Memory B cell (primary cell): ENCODE data around the gene RASA2.
"Not testable (repeated sequence)": the region's sequence is repeated elsewhere in the genome, so short reads cannot be mapped to it uniquely, and the experiment has no call there.

Experiments used
- ATAC-seq: fragments of 150-1000 bp; cut with Tn5 transposase; 2 replicates; pipeline ENCODE4 v1.10.0; 2021; ENCODE audit warnings: low read depth, mild to moderate bottlenecking, moderate library complexity
- DNase-seq, 2 donors: peaks; one replicate each; pipeline ENCODE4 v3.0.0; 2022; ENCODE audit warnings: low spot score in 2 of 2
- H3K27ac Mint-ChIP-seq: one replicate; pipeline ENCODE4 v1.8.0; 2022; ENCODE audit warnings: mild to moderate bottlenecking, moderate library complexity, mixed read lengths
- H3K27me3 Mint-ChIP-seq: one replicate; pipeline ENCODE4 v1.8.0; 2022; ENCODE audit warnings: mixed read lengths
- H3K36me3 Mint-ChIP-seq: one replicate; pipeline ENCODE4 v1.8.0; 2022; ENCODE audit warnings: mild to moderate bottlenecking, mixed read lengths
- H3K4me1 Mint-ChIP-seq: one replicate; pipeline ENCODE4 v1.8.0; 2022; ENCODE audit warnings: mixed read lengths
- H3K4me3 Mint-ChIP-seq: one replicate; pipeline ENCODE4 v1.8.0; 2022; ENCODE audit warnings: mild to moderate bottlenecking, moderate library complexity, mixed read lengths
- H3K9me3 Mint-ChIP-seq: one replicate; pipeline ENCODE4 v1.8.0; 2022; ENCODE audit warnings: mixed read lengths

RASA2 gene

GRCh38 chr3:141476033-141476432 lies 10.8 kb upstream of the RASA2 start:
- ATAC-seq (no peak), DNase-seq (no peak)
- H3K4me3 Mint-ChIP-seq = no peak overlapping the region
- no peaks in the 10 kb centered on the region for H3K27me3 Mint-ChIP-seq
- peaks cover 5% of the 10 kb centered on the region for H3K9me3 Mint-ChIP-seq
- H3K36me3 Mint-ChIP-seq = no peaks in the 10 kb centered on the region
- H3K27ac Mint-ChIP-seq = no peak overlapping the region
- peaks cover 16% of the 10 kb centered on the region for H3K4me1 Mint-ChIP-seq

DNA sequence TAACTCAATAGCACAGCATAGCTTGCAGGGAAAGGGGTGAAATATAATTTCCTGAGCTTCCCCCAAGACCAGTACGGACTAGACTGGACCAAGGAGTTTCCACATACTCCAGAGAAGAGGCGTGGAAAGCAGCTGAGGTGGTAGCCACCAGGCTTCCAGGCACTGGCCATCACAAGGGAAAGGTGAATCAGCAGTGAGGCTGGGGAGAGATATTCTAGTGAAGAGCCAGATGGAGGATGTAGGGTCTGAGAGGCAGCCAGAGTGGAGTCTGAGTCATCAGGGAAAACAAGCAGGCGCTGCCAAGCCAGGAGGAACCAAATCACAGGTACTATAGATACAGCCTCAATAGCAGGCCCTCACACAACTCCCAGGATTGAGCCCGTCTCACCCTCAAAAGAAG lies 9.6 kb upstream of the RASA2 start:
- no peaks in the 10 kb centered on the region for H3K36me3 Mint-ChIP-seq
- DNase-seq = no peak
- peaks cover 5% of the 10 kb centered on the region for H3K9me3 Mint-ChIP-seq
- H3K4me1 Mint-ChIP-seq = peaks cover 13% of the 10 kb centered on the region
- H3K27me3 Mint-ChIP-seq = no peaks in the 10 kb centered on the region
- H3K27ac Mint-ChIP-seq = no peak overlapping the region
- H3K4me3 Mint-ChIP-seq = no peak overlapping the region
- ATAC-seq = no peak

- no peaks in the 10 kb centered on the region for H3K36me3 Mint-ChIP-seq
- no peak overlapping the region for H3K27ac Mint-ChIP-seq
- DNase-seq (no peak), ATAC-seq (no peak)
- H3K9me3 Mint-ChIP-seq = peaks cover 5% of the 10 kb centered on the region
- peaks cover 13% of the 10 kb centered on the region for H3K4me1 Mint-ChIP-seq
- no peak overlapping the region for H3K4me3 Mint-ChIP-seq
- no peaks in the 10 kb centered on the region for H3K27me3 Mint-ChIP-seq
These were observed 8.7 kb upstream of the RASA2 start for GRCh38 chr3:141478139-141478538.

DNA sequence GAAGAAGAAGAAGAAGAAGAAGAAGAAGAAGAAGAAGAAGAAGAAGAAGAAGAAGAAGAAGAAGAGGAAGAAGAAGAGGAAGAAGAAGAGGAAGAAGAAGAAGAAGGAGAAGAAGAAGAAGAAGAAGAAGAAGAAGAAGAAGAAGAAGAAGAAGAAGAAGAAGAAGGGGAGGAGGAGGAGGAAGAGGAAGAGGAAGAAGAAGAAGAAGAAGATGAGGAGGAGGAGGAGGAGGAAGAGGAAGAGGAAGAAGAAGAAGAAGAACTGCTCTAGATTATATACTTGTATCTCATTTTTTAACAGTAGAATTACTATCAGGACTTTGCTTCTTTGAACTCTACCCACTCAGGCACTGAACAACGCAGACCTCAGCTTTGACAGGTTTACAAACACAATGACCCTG lies 8.0 kb upstream of the RASA2 start:
- H3K27ac Mint-ChIP-seq = peak overlapping the region; percentile 33
- not testable (repeated sequence) for H3K27me3 Mint-ChIP-seq, ATAC-seq, H3K36me3 Mint-ChIP-seq, H3K9me3 Mint-ChIP-seq, DNase-seq, H3K4me3 Mint-ChIP-seq
- peaks cover 16% of the 10 kb centered on the region for H3K4me1 Mint-ChIP-seq

DNA sequence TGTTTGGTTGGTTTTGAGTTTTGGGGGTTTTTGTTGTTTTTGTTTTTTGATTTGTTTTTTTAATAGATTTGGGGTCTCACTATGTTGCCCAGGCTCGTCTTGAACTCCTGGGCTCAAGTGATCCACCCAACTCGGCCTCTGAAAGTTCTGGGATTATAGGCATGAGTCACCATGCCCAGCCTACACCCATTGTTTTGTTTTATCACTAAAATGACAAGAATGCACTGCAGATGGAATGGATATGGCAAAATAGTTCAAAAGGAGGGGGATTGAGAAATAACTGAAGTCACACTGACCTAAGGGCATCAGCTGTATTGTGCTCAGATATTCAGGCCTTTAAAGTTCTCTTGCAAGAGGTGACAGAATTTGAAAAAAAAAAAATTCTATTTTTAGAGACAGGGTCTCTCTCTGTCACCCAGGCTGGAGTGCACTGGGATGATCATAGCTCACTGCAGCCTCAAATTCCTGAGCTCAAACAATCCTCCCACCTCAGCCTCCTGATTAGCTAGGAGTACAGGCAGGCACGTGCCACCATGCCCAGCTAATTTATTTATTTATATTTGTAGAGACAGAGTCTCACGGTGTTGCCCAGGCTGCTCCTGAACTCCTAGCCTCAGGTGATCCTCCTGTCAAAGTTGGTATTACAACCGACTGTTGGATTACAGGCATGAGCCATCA lies 4.4 kb upstream of the RASA2 start:
- no peak for DNase-seq
- Mint-ChIP-seq H3K27ac (no peak overlapping the region), H3K27me3 (no peaks in the 10 kb centered on the region), H3K4me1 (peaks cover 30% of the 10 kb centered on the region), H3K9me3 (peaks cover 5% of the 10 kb centered on the region), H3K36me3 (no peaks in the 10 kb centered on the region), H3K4me3 (no peak overlapping the region)
- no peak for ATAC-seq

GRCh38 chr3:141484701-141485287 lies 2.0 kb upstream of the RASA2 start:
- Mint-ChIP-seq H3K4me1 (peaks cover 31% of the 10 kb centered on the region), H3K27ac (peak overlapping the region; percentile 29), H3K4me3 (no peak overlapping the region)

GRCh38 chr3:141485641-141486495 lies 959 bp upstream of the RASA2 start:
- no peak for DNase-seq
- H3K27ac Mint-ChIP-seq = peak overlapping the region; percentile 92
- H3K4me3 Mint-ChIP-seq = peak overlapping the region; percentile 89
- no peaks in the 10 kb centered on the region for H3K27me3 Mint-ChIP-seq
- H3K9me3 Mint-ChIP-seq = no peaks in the 10 kb centered on the region
- peaks cover 4% of the 10 kb centered on the region for H3K36me3 Mint-ChIP-seq
- ATAC-seq = no peak
- H3K4me1 Mint-ChIP-seq = peaks cover 36% of the 10 kb centered on the region

More at GRCh38 chr3:141484701-141485287, 2.0 kb upstream of the RASA2 start:
- DNase-seq = no peak
- H3K27me3 Mint-ChIP-seq = no peaks in the 10 kb centered on the region
- peaks cover 2% of the 10 kb centered on the region for H3K36me3 Mint-ChIP-seq
- no peaks in the 10 kb centered on the region for H3K9me3 Mint-ChIP-seq
- ATAC-seq = no peak

DNA sequence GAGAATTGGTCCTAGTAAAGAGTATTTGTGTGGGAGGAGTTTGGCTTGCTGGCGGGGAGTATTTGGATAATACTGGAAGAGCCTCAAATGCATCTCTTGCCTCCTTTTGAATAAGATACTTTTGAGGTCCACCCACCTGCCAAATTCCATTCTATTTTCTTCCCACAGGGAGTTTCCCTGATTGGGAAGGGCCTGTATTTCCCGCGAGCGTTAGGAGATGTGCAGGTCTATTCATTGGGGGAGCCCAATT lies 406 bp upstream of the RASA2 start:
- Mint-ChIP-seq H3K4me1 (peaks cover 41% of the 10 kb centered on the region), H3K9me3 (no peaks in the 10 kb centered on the region), H3K27ac (peak overlapping the region; percentile 92), H3K36me3 (peaks cover 8% of the 10 kb centered on the region), H3K4me3 (peak overlapping the region; percentile 89), H3K27me3 (no peaks in the 10 kb centered on the region)
- ATAC-seq = no peak
- DNase-seq = no peak

DNA sequence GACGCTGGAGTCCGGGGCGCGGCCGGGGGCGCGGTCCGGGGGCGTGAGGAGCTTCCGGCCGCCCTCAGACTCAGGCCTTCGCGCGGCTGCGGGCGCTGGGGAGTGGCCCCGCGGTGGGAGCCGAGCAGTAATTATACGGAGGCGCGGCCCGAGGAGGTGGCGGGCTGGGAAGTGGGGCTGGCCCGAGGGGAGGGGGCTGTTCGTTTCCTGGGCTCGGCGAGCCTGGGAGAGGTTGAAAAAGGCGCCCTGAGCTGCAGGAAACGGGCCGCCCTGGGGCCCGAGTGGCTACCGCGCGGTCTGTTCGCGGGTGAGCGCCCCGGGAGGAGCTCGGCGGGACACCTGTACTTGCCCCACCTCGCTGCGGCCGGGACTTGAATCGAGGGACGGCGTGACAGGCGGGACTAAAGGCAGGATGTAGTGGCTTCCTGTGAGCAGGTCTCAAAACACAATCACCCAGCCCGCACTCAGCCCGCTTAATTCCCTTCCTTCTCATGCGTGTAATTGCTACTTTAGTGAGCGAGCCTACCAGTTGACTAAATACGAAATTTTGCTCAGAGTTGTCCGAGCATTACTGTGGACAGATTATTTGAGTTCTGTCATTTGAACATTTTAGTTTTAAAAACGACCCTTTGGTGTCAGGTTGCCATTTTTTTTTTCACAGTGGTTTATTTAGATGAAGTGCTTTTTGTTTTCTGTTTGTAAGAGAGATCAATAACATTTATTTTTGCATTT lies 860 bp downstream of the RASA2 start:
- H3K4me3 Mint-ChIP-seq = peak overlapping the region; percentile 90
- no peaks in the 10 kb centered on the region for H3K27me3 Mint-ChIP-seq
- DNase-seq (peak; percentile 76 to 77), ATAC-seq (peak; percentile 78)
- H3K9me3 Mint-ChIP-seq = no peaks in the 10 kb centered on the region
- H3K4me1 Mint-ChIP-seq = peaks cover 44% of the 10 kb centered on the region
- H3K27ac Mint-ChIP-seq = peak overlapping the region; percentile 92
- peaks cover 8% of the 10 kb centered on the region for H3K36me3 Mint-ChIP-seq

GRCh38 chr3:141489203-141489602 lies 2.4 kb downstream of the RASA2 start:
- no peaks in the 10 kb centered on the region for H3K9me3 Mint-ChIP-seq
- H3K4me1 Mint-ChIP-seq = peaks cover 45% of the 10 kb centered on the region
- no peak for ATAC-seq
- peak overlapping the region; percentile 8 for H3K27ac Mint-ChIP-seq
- H3K27me3 Mint-ChIP-seq = no peaks in the 10 kb centered on the region
- no peak overlapping the region for H3K4me3 Mint-ChIP-seq
- peaks cover 8% of the 10 kb centered on the region for H3K36me3 Mint-ChIP-seq
- DNase-seq = no peak

- Mint-ChIP-seq H3K36me3 (peaks cover 18% of the 10 kb centered on the region), H3K9me3 (no peaks in the 10 kb centered on the region), H3K27ac (peak overlapping the region; percentile 40), H3K27me3 (no peaks in the 10 kb centered on the region), H3K4me1 (peaks cover 40% of the 10 kb centered on the region), H3K4me3 (no peak overlapping the region)
- no peak for DNase-seq
- no peak for ATAC-seq
These were observed 4.3 kb downstream of the RASA2 start for GRCh38 chr3:141491081-141491480.

DNA sequence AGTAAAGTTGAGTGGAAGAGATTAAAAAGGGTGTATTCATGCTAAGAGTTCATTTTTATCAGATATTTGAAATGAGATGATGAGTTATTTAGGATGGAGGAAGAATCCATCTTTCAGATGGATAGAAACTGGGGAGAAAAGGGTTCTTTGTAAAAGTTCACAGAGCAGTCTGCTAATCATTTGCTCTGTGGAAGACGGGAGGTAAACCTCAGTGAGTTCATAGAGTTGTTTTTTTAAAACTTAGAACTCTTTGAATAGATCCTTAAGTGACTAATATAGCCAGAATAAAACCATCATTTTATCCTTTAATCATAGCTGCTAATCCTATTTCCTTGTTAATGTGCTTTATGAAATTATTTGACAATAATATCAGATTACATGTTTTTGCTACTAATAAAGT lies 5.1 kb downstream of the RASA2 start:
- Mint-ChIP-seq H3K36me3 (peaks cover 20% of the 10 kb centered on the region), H3K27ac (no peak overlapping the region), H3K27me3 (no peaks in the 10 kb centered on the region), H3K4me3 (no peak overlapping the region), H3K4me1 (peaks cover 35% of the 10 kb centered on the region), H3K9me3 (no peaks in the 10 kb centered on the region)
- DNase-seq (no peak), ATAC-seq (no peak)

DNA sequence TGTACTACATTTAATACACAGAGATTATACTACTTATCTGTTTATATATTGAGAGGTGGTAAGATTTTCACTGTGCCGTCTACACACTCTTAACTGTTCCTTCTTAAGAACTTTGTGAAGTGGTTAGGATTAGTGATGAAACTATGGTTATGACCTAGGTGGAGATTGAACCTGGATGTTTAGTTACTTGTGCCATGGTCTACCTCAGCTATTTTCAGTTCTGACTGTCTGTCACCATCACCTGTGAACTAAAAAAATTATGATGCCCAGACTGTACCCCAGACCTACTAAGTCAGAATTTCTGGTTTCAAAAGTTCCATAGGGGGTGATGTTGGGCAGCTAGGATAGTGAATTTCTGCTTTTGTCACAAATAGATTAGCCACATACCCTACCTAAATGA lies 6.4 kb downstream of the RASA2 start:
- H3K36me3 Mint-ChIP-seq = peaks cover 20% of the 10 kb centered on the region
- ATAC-seq (no peak), DNase-seq (no peak)
- no peak overlapping the region for H3K27ac Mint-ChIP-seq
- no peak overlapping the region for H3K4me3 Mint-ChIP-seq
- no peaks in the 10 kb centered on the region for H3K27me3 Mint-ChIP-seq
- H3K9me3 Mint-ChIP-seq = no peaks in the 10 kb centered on the region
- peaks cover 33% of the 10 kb centered on the region for H3K4me1 Mint-ChIP-seq

DNA sequence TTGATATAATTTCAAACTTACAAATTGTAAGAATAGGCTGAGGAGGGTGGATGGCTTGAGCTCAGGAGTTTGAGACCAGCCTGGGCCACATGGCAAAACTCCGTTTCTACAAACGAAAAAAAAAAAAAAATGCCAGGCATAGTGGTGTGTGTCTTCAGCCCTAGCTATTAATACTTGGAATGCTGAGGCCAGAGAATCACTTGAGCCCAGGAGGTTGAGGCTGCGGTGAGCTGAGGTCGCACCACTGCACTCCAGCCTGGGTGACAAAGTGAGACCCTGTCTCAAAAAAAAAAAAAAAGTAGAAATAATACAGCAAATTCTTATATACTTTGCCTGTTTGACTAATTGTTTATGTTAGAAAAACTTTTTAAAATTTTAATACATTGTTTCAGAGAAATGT lies 10.8 kb downstream of the RASA2 start:
- not testable (repeated sequence) for DNase-seq, H3K27ac Mint-ChIP-seq, H3K9me3 Mint-ChIP-seq, H3K4me3 Mint-ChIP-seq, H3K27me3 Mint-ChIP-seq, ATAC-seq
- Mint-ChIP-seq H3K36me3 (peaks cover 15% of the 10 kb centered on the region), H3K4me1 (peaks cover 37% of the 10 kb centered on the region)
